Posterior vena cava (tissue), 2 donors: Measurements from ENCODE around the gene LY6G6F. TPM values are rescaled to one million over a fixed set of nuclear protein-coding genes. Genes with fewer than 3 reads are reported as not detected.

ENCODE experiments used
- DNase-seq: peaks from one replicate; pipeline ENCODE4 v3.0.0-alpha.2; 2020; ENCODE audit warnings: low spot score
- intact Hi-C, 2 donors: fragments of 100-400 bp; cut with DNase I; formaldehyde crosslinking; loops; one replicate each; pipeline versions ENCODE4 v1.14.1 to v1.14.2; 2022 to 2023
- microRNA-seq, 2 donors: library from miRNA; unstranded; fragments of <30 nt; microRNA quantifications; one replicate each; pipeline ENCODE4 v1.2.0, GENCODE V29; 2020 to 2021; ENCODE audit warnings: borderline microRNAs expressed in 2 of 2
- total RNA-seq, 2 donors: library from RNA; stranded (reverse); fragmentation: NEBNext Ultra II Directional; extraction: Animal tissue kit (Norgen Biotek cat#: 25700); gene quantifications; one replicate each; pipeline ENCODE4 v1.2.1, GENCODE V29; 2021
- donor health status: DM: yes; HTN: yes; CAD: no.
- donor health status: DM: yes; HTN: yes; CAD: no.

Gene LY6G6F
- total RNA-seq, 2 donors from 2014 or later, result not detected

- no peak for DNase-seq
- intact Hi-C loops, result no loop called here
Observed at GRCh38 chr6:31750411-31751022, 43.9 kb downstream of the LY6G6F start.

- DNase-seq, result no peak
- intact Hi-C loops, result no loop called here
Observed at GRCh38 chr6:31752739-31753319, 46.2 kb downstream of the LY6G6F start.

GRCh38 chr6:31758281-31758680 lies 51.6 kb downstream of the LY6G6F start:
- intact Hi-C loops, result no loop called here
- no peak for DNase-seq

Small RNA genes within 50 kb of the gene (microRNA-seq; reads per million reads assigned to microRNA genes)
- gene MIR4646, result 0.26 to 0.65 reads per million in 2 donors

Other genes starting within 250 kb of the LY6G6F start
- 1 to 10 TPM; 2.9 to 4.1 TPM for gene MICB, start 208.7 kb upstream of the LY6G6F start, total RNA-seq
- gene MCCD1, start 177.9 kb upstream of the LY6G6F start, total RNA-seq, result not detected
- 100 to 1,000 TPM; 165 to 180 TPM for gene DDX39B, start 164.9 kb upstream of the LY6G6F start, total RNA-seq
- gene ATP6V1G2, start 160.3 kb upstream of the LY6G6F start, total RNA-seq, result 1 to 10 TPM in 1 of 2 donors, under 1 TPM in 1; 0.43 to 1.2 TPM
- gene NFKBIL1, start 159.3 kb upstream of the LY6G6F start, total RNA-seq, result 10 to 100 TPM; 12.0 to 13.2 TPM
- gene LTA, start 134.6 kb upstream of the LY6G6F start, total RNA-seq, result not detected
- under 1 TPM; 0.81 to 0.93 TPM for gene TNF, start 131.3 kb upstream of the LY6G6F start, total RNA-seq
- 1 to 10 TPM in 1 of 2 donors, under 1 TPM in 1; 0.90 to 1.6 TPM for gene LTB, start 124.4 kb upstream of the LY6G6F start, total RNA-seq
- gene LST1, start 120.6 kb upstream of the LY6G6F start, total RNA-seq, result 10 to 100 TPM in 1 of 2 donors, 1 to 10 TPM in 1; 9.2 to 24.8 TPM
- gene NCR3, start 113.9 kb upstream of the LY6G6F start, total RNA-seq, result not detected
- 10 to 100 TPM; 18.1 to 68.7 TPM for gene AIF1, start 91.6 kb upstream of the LY6G6F start, total RNA-seq
- 100 to 1,000 TPM; 119 to 133 TPM for gene PRRC2A, start 86.2 kb upstream of the LY6G6F start, total RNA-seq
- gene BAG6, start 54.2 kb upstream of the LY6G6F start, total RNA-seq, result 100 to 1,000 TPM; 146 to 193 TPM
- 1 to 10 TPM in 1 of 2 donors, under 1 TPM in 1; 0.60 to 1.2 TPM for gene APOM, start 51.0 kb upstream of the LY6G6F start, total RNA-seq
- 10 to 100 TPM; 18.8 to 19.3 TPM for gene C6orf47, start 46.1 kb upstream of the LY6G6F start, total RNA-seq
- gene GPANK1, start 41.9 kb upstream of the LY6G6F start, total RNA-seq, result 10 to 100 TPM in 1 of 2 donors, 1 to 10 TPM in 1; 7.8 to 10.1 TPM
- gene CSNK2B, start 40.8 kb upstream of the LY6G6F start, total RNA-seq, result 10 to 100 TPM; 85.2 to 90.4 TPM
- 1 to 10 TPM; 9.5 to 9.8 TPM for gene LY6G5B, start 36.9 kb upstream of the LY6G6F start, total RNA-seq
- 1 to 10 TPM; 1.7 to 1.9 TPM for gene LY6G5C, start 25.8 kb upstream of the LY6G6F start, total RNA-seq
- 10 to 100 TPM; 38.3 to 39.4 TPM for gene ABHD16A, start 3.5 kb upstream of the LY6G6F start, total RNA-seq
- not detected for gene LY6G6D, start 8.5 kb downstream of the LY6G6F start, total RNA-seq
- gene LY6G6C, start 14.9 kb downstream of the LY6G6F start, total RNA-seq, result not detected
- gene MPIG6B, start 16.5 kb downstream of the LY6G6F start, total RNA-seq, result 1 to 10 TPM in 1 of 2 donors, under 1 TPM in 1; 0.52 to 1.1 TPM
- 10 to 100 TPM; 88.3 to 97.4 TPM for gene DDAH2, start 22.4 kb downstream of the LY6G6F start, total RNA-seq
- gene CLIC1, start 29.7 kb downstream of the LY6G6F start, total RNA-seq, result 100 to 1,000 TPM; 272 to 402 TPM
- 1 to 10 TPM; 7.7 to 9.8 TPM for gene MSH5, start 33.1 kb downstream of the LY6G6F start, total RNA-seq
- not detected for gene SAPCD1, start 55.8 kb downstream of the LY6G6F start, total RNA-seq
- gene VWA7, start 70.5 kb downstream of the LY6G6F start, total RNA-seq, result under 1 TPM; 0.37 to 0.48 TPM
- gene VARS1, start 88.9 kb downstream of the LY6G6F start, total RNA-seq, result 10 to 100 TPM; 49.0 to 60.8 TPM
- 10 to 100 TPM; 38.7 to 39.7 TPM for gene LSM2, start 100.1 kb downstream of the LY6G6F start, total RNA-seq
- gene HSPA1L, start 108.4 kb downstream of the LY6G6F start, total RNA-seq, result 1 to 10 TPM; 1.4 to 1.7 TPM
- 100 to 1,000 TPM; 157 to 187 TPM for gene HSPA1A, start 108.7 kb downstream of the LY6G6F start, total RNA-seq
- gene HSPA1B, start 120.9 kb downstream of the LY6G6F start, total RNA-seq, result 100 to 1,000 TPM in 1 of 2 donors, 10 to 100 TPM in 1; 89.8 to 106 TPM
- 10 to 100 TPM; 22.2 to 29.0 TPM for gene NEU1, start 156.0 kb downstream of the LY6G6F start, total RNA-seq
- gene SLC44A4, start 172.1 kb downstream of the LY6G6F start, total RNA-seq, result under 1 TPM; 0.33 to 0.65 TPM
- 10 to 100 TPM; 24.0 to 26.8 TPM for gene EHMT2, start 190.8 kb downstream of the LY6G6F start, total RNA-seq
- 1 to 10 TPM; 3.6 to 4.2 TPM for gene ZBTB12, start 195.2 kb downstream of the LY6G6F start, total RNA-seq
- 10 to 100 TPM; 14.0 to 59.6 TPM for gene C2, start 220.9 kb downstream of the LY6G6F start, total RNA-seq
- gene CFB, start 239.2 kb downstream of the LY6G6F start, total RNA-seq, result 10 to 100 TPM; 35.8 to 83.3 TPM